A549 (cell line): ENCODE measurements around the gene ZNF581. TPM values are rescaled to one million over a fixed set of nuclear protein-coding genes. Genes with fewer than 3 reads are reported as not detected.

Source experiments
- ATAC-seq, 2 experiments: fragments of 200-7000 bp in 1 of 2; fragments of >200 bp in 1 of 2; cut with Nextera tagmentation in 1 of 2; cut with Tn5 transposase in 1 of 2; 3 replicates each; pipeline versions ENCODE4 v1.8.0 to v1.9.1; 2018 to 2020; ENCODE audit warnings: mild to moderate bottlenecking in 1 of 2, moderate library complexity in 1 of 2
- CTCF ChIA-PET: fragments of 300-600 bp; sonication (Branson Sonifier 250); formaldehyde crosslinking; extraction: SDS; loops from one replicate; lab custom pipeline; 2021; ENCODE audit warnings: antibody characterized with exemption, inconsistent platforms; lab: Yijun Ruan, JAX
- POLR2A ChIA-PET: fragments of 350-600 bp; formaldehyde crosslinking; extraction: SDS; loops from one replicate; lab custom pipeline; 2021; ENCODE audit warnings: antibody characterized with exemption, inconsistent platforms; lab: Yijun Ruan, JAX
- DNase-seq, 2 experiments: peaks; one replicate each; pipeline versions ENCODE4 v3.0.0 to v3.0.0-alpha.2; 2011 to 2016; ENCODE audit warnings: low read depth in 1 of 2, low spot score in 1 of 2
- FAIRE-seq: peaks from 2 replicates; lab custom pipeline; 2011; peaks lifted over from hg19 to GRCh38; lab: Jason Lieb, UNC
- H3K27ac ChIP-seq, 2 experiments: fragments of >200 bp; sonication (Bioruptor Twin); formaldehyde crosslinking; 3 replicates each; pipeline ENCODE4 v1.5.1; 2016 to 2017
- H3K4me1 ChIP-seq: fragments of >200 bp; sonication (Bioruptor Twin); formaldehyde crosslinking; 3 replicates; pipeline ENCODE4 v1.6.1; 2016
- H3K4me2 ChIP-seq: fragments of >200 bp; sonication (Bioruptor Twin); formaldehyde crosslinking; 3 replicates; pipeline ENCODE4 v1.6.1; 2016
- H3K4me3 ChIP-seq: fragments of >200 bp; sonication (Bioruptor Twin); formaldehyde crosslinking; 3 replicates; pipeline ENCODE4 v1.5.1; 2016
- H3K9me3 ChIP-seq: fragments of >200 bp; sonication (Bioruptor Twin); formaldehyde crosslinking; 3 replicates; pipeline ENCODE4 v1.6.1; 2016
- EHMT2 ChIP-seq: fragments of 200-600 bp; sonication (generic); IDR thresholded peaks from 2 replicates; pipeline ENCODE4 v1.6.1; 2016; ENCODE audit warnings: antibody characterized with exemption, low read depth, mild to moderate bottlenecking, moderate library complexity
- FOSB ChIP-seq: fragments of 250-450 bp; sonication (Bioruptor Pico); IDR thresholded peaks from 2 replicates; pipeline ENCODE4 v1.5.0; 2020; ENCODE audit warnings: mild to moderate bottlenecking, moderate library complexity
- GATA3 ChIP-seq: IDR thresholded peaks from 2 replicates; pipeline ENCODE4 v1.6.1; 2012; ENCODE audit warnings: borderline replicate concordance
- HDAC2 ChIP-seq: fragments of 200-600 bp; sonication (generic); IDR thresholded peaks from 2 replicates; pipeline ENCODE4 v1.6.1; 2016
- HEYL ChIP-seq: fragments of 250-450 bp; sonication (Bioruptor Pico); IDR thresholded peaks from 2 replicates; pipeline ENCODE4 v1.8.0; 2021; ENCODE audit warnings: mild to moderate bottlenecking, moderate library complexity
- HOXB13 ChIP-seq: fragments of 250-450 bp; sonication (Bioruptor Pico); IDR thresholded peaks from 2 replicates; pipeline ENCODE4 v1.5.0; 2020; ENCODE audit warnings: low read depth, mild to moderate bottlenecking, moderate library complexity
- JUNB ChIP-seq: fragments of >200 bp; sonication (Bioruptor Twin); formaldehyde crosslinking; IDR thresholded peaks from 2 replicates; pipeline ENCODE4 v1.6.1; 2016
- KDM5A ChIP-seq: fragments of 200-600 bp; sonication (generic); IDR thresholded peaks from 2 replicates; pipeline ENCODE4 v1.6.1; 2016; ENCODE audit warnings: antibody characterized with exemption, mild to moderate bottlenecking
- MAFK ChIP-seq: fragments of 450-650 bp; IDR thresholded peaks from 2 replicates; pipeline ENCODE4 v1.6.1; 2014; ENCODE audit not compliant: partially characterized antibody
- MAX ChIP-seq: IDR thresholded peaks from 2 replicates; pipeline ENCODE4 v1.6.1; 2012
- MYC ChIP-seq: IDR thresholded peaks from 2 replicates; pipeline ENCODE4 v1.6.1; 2012; ENCODE audit warnings: mild to moderate bottlenecking, inconsistent platforms, low read length, improper control_type of control experiment, borderline replicate concordance
- NPAS2 ChIP-seq: fragments of 250-450 bp; sonication (Bioruptor Pico); IDR thresholded peaks from 2 replicates; pipeline ENCODE4 v1.8.0; 2022; ENCODE audit warnings: mild to moderate bottlenecking, moderate library complexity, borderline replicate concordance
- NR3C1 ChIP-seq: fragments of >200 bp; sonication (Bioruptor Twin); formaldehyde crosslinking; IDR thresholded peaks from 3 replicates; pipeline ENCODE4 v1.6.1; 2017
- RARB ChIP-seq: fragments of 250-450 bp; sonication (Bioruptor Pico); IDR thresholded peaks from 2 replicates; pipeline ENCODE4 v1.8.0; 2021; ENCODE audit warnings: mild to moderate bottlenecking, moderate library complexity
- SMC3 ChIP-seq: fragments of >200 bp; sonication (Bioruptor Twin); formaldehyde crosslinking; IDR thresholded peaks from 3 replicates; pipeline ENCODE4 v1.6.1; 2018; ENCODE audit warnings: inconsistent platforms
- SREBF2 ChIP-seq: fragments of 450-650 bp; IDR thresholded peaks from 2 replicates; pipeline ENCODE4 v1.6.1; 2014; ENCODE audit warnings: mild to moderate bottlenecking, moderate library complexity
- ZC3H11A ChIP-seq: fragments of 450-650 bp; IDR thresholded peaks from 2 replicates; pipeline ENCODE4 v1.6.1; 2014; ENCODE audit warnings: antibody characterized with exemption, mild to moderate bottlenecking
- WGBS: methylation state at CpG from one replicate; pipeline ENCODE4 v1.1.6; 2017; ENCODE audit errors: missing lambda C conversion rate; 5-methylcytosine and 5-hydroxymethylcytosine counted together
- polyA plus RNA-seq, 4 experiments: library from polyadenylated mRNA; depleted of rRNA in 3 of 4; stranded (reverse); fragments of >200 nt; fragmentation: RNase III in 1 of 4; extraction: RNeasy Plus Mini Kit Qiagen cat#74134 plus additional on column Dnase treatment in 1 of 4; gene quantifications; 2 replicates in 3 of 4; 3 replicates in 1 of 4; pipeline ENCODE4 v1.2.3, GENCODE V29; 2011 to 2017
- TF ChIP-seq, protein P1 (sequence below): fragments of 250-450 bp; sonication (Bioruptor Pico); IDR thresholded peaks from 2 replicates; pipeline ENCODE4 v1.5.0; 2020; ENCODE audit warnings: low read depth, mild to moderate bottlenecking, moderate library complexity
- TF ChIP-seq, protein P2 (sequence below): fragments of 250-450 bp; sonication (Bioruptor Pico); IDR thresholded peaks from 2 replicates; pipeline ENCODE4 v1.5.0; 2021; ENCODE audit warnings: mild to moderate bottlenecking, moderate library complexity, borderline replicate concordance

The ZNF581 gene
- polyA plus RNA-seq, 2 of the 4 experiments (the other 2 are of a cell fraction): 13.9 to 24.9 TPM

DNA sequence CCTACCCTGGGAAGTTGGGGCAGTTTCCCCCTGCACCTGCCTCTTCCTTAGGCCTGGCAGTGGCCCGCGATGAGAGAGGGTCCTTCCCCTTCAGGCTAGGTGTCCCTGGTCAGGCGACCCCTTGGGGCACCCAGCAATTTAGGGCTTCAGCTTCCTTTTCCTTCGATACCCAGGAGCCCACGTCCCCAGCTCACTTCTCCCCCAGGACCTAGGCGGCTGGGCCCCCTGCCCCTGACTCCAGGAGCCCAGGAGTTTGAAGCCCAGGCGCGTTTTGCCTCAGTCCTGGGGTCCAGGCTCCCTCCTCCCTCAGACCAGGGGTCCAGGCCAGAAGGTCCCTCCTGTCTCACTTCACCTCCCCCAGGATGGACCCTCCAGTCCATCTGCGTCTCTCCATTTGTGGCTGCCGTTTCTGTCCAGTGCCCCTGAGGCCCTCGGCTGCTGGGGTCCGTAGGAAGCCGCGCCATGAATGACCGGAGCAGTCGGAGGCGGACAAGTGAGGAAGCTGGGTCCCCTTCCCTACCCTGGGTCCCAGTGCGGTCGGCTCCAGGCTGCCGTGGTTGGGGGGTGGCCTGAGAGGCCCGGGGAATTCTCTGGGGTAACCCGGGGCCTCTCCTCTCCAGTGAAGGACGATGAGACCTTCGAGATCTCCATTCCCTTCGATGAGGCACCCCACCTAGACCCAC, 5.3 kb downstream of the ZNF581 start:
- ChIA-PET CTCF (interaction anchor here (1.0 to 2.7 kb wide), 3 partner anchors 9 to 561 kb away, joined by 4 to 20 read pairs (median 7); no protein-coding TSS in a partner anchor), POLR2A (interaction anchor here (1.4 kb wide), 1 partner anchor 368 kb away, joined by 3 read pairs; no protein-coding TSS in a partner anchor)
- 0 out of 2 replicates have a peak, but pooled peaks have one; percentile 2 for TF ChIP-seq GATA3
- no peak for TF ChIP-seq SREBF2
- TF ChIP-seq MAX: 0 out of 2 replicates have a peak, but pooled peaks have one; percentile 6
- peak overlapping the region; percentile 98 for H3K4me2 ChIP-seq
- 72% methylated on average over 24 of the region's 25 CpGs for WGBS
- FAIRE-seq (no peak), DNase-seq (no peak), ATAC-seq (peak; percentile 14 to 22; a peak in 2 of 6 replicates)
- peak overlapping the region; percentile 84 for H3K4me3 ChIP-seq
- H3K4me1 ChIP-seq: peaks cover 34% of the 10 kb centered on the region
- H3K9me3 ChIP-seq: no peaks in the 10 kb centered on the region
- H3K27ac ChIP-seq: peak overlapping the region; percentile 96 to 98

GRCh38 chr19:55649268-55650125, 6.0 kb downstream of the ZNF581 start:
- peak overlapping the region in 1 of 2 experiments; percentile 98; a peak in 4 of 6 replicates for H3K27ac ChIP-seq
- POLR2A ChIA-PET: interaction anchor here (1.0 kb wide), 1 partner anchor 15 kb away, joined by 3 read pairs; no protein-coding TSS in a partner anchor
- TF ChIP-seq MYC (no peak), MAX (no peak), MAFK (no peak), NPAS2 (CRISPR knock-in tag) (no peak)
- FAIRE-seq: no peak
- no peak for ATAC-seq
- peaks cover 31% of the 10 kb centered on the region for H3K4me1 ChIP-seq
- no peak for DNase-seq
- H3K9me3 ChIP-seq: no peaks in the 10 kb centered on the region
- WGBS: 94% methylated on average over 17 of the region's 17 CpGs
- CTCF ChIA-PET: interaction anchor here (0.9 to 2.7 kb wide), 5 partner anchors 10 to 145 kb away, joined by 3 to 20 read pairs (median 3); no protein-coding TSS in a partner anchor
- no peak overlapping the region; the same call in 2 of the 3 replicates for H3K4me3 ChIP-seq
- peak overlapping the region; percentile 98 for H3K4me2 ChIP-seq

GRCh38 chr19:55650126-55650557, 6.7 kb downstream of the ZNF581 start:
- Histone ChIP-seq H3K27ac (no peak overlapping the region), H3K9me3 (no peaks in the 10 kb centered on the region), H3K4me2 (no peak overlapping the region), H3K4me3 (no peak overlapping the region), H3K4me1 (peaks cover 25% of the 10 kb centered on the region)
- POLR2A ChIA-PET: interaction anchor here (1.0 kb wide), 1 partner anchor 15 kb away, joined by 3 read pairs; no protein-coding TSS in a partner anchor
- DNase-seq (no peak), ATAC-seq (no peak), FAIRE-seq (no peak)
- TF ChIP-seq HEYL (CRISPR knock-in tag) (no peak), HDAC2 (no peak), KDM5A (no peak)
- CTCF ChIA-PET: interaction anchor here (0.9 to 2.7 kb wide), 5 partner anchors 11 to 146 kb away, joined by 3 to 20 read pairs (median 3); no protein-coding TSS in a partner anchor
- 95% methylated on average over 4 of the region's 4 CpGs for whole genome bisulfite sequencing

- 91% methylated on average over 17 of the region's 17 CpGs for WGBS
- FAIRE-seq: no peak
- CTCF ChIA-PET: interaction anchor here (0.9 to 2.7 kb wide), 3 partner anchors 16 to 147 kb away, joined by 3 to 20 read pairs (median 3); no protein-coding TSS in a partner anchor
Observed at GRCh38 chr19:55650602-55651230, 7.3 kb downstream of the ZNF581 start.

GRCh38 chr19:55651236-55651635, 7.8 kb downstream of the ZNF581 start:
- ATAC-seq (no peak), FAIRE-seq (no peak), DNase-seq (no peak)
- H3K4me2 ChIP-seq: no peak overlapping the region
- CTCF ChIA-PET: interaction anchor here (4.3 kb wide), 1 partner anchor 17 kb away, joined by 97 read pairs; no protein-coding TSS in a partner anchor
- H3K27ac ChIP-seq: no peak overlapping the region
- 80% methylated on average over 18 of the region's 18 CpGs for WGBS
- peaks cover 24% of the 10 kb centered on the region for H3K4me1 ChIP-seq
- no peak overlapping the region for H3K4me3 ChIP-seq
- H3K9me3 ChIP-seq: no peaks in the 10 kb centered on the region
- no peak for TF ChIP-seq HDAC2
- TF ChIP-seq, protein P1, sequence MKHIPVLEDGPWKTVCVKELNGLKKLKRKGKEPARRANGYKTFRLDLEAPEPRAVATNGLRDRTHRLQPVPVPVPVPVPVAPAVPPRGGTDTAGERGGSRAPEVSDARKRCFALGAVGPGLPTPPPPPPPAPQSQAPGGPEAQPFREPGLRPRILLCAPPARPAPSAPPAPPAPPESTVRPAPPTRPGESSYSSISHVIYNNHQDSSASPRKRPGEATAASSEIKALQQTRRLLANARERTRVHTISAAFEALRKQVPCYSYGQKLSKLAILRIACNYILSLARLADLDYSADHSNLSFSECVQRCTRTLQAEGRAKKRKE (CRISPR knock-in tag): no peak
- no peak for TF ChIP-seq JUNB
- TF ChIP-seq HOXB13 (CRISPR knock-in tag): no peak
- no peak for TF ChIP-seq FOSB
- no peak for TF ChIP-seq SMC3
- TF ChIP-seq, protein P2, sequence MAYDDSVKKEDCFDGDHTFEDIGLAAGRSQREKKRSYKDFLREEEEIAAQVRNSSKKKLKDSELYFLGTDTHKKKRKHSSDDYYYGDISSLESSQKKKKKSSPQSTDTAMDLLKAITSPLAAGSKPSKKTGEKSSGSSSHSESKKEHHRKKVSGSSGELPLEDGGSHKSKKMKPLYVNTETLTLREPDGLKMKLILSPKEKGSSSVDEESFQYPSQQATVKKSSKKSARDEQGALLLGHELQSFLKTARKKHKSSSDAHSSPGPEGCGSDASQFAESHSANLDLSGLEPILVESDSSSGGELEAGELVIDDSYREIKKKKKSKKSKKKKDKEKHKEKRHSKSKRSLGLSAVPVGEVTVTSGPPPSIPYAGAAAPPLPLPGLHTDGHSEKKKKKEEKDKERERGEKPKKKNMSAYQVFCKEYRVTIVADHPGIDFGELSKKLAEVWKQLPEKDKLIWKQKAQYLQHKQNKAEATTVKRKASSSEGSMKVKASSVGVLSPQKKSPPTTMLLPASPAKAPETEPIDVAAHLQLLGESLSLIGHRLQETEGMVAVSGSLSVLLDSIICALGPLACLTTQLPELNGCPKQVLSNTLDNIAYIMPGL (CRISPR knock-in tag): no peak
- TF ChIP-seq RARB (CRISPR knock-in tag): no peak
- no peak for TF ChIP-seq HEYL (CRISPR knock-in tag)
- no peak for TF ChIP-seq NR3C1
- TF ChIP-seq ZC3H11A: no peak
- POLR2A ChIA-PET: interaction anchor here (0.7 kb wide), 1 partner anchor 485 kb away, joined by 3 read pairs; no protein-coding TSS in a partner anchor

More at GRCh38 chr19:55650602-55651230, 7.3 kb downstream of the ZNF581 start:
- no peaks in the 10 kb centered on the region for H3K9me3 ChIP-seq
- TF ChIP-seq KDM5A (no peak), EHMT2 (no peak)
- DNase-seq (no peak), ATAC-seq (no peak)
- POLR2A ChIA-PET: no interaction called here
- no peak overlapping the region for H3K4me2 ChIP-seq
- peaks cover 24% of the 10 kb centered on the region for H3K4me1 ChIP-seq
- H3K4me3 ChIP-seq: no peak overlapping the region
- H3K27ac ChIP-seq: no peak overlapping the region
